CD14-positive monocyte (primary cell): ENCODE data around the gene FAM135A. TPM values are rescaled to one million over a fixed set of nuclear protein-coding genes. Genes with fewer than 3 reads are reported as not detected.

ENCODE experiments used
- DNase-seq, 3 donors: peaks; one replicate each; pipeline ENCODE4 v3.0.0-alpha.2; 2011 to 2022
- H2AFZ ChIP-seq: 2 replicates; pipeline ENCODE4 v1.6.0; 2012; ENCODE audit warnings: mild to moderate bottlenecking, low read depth, low read length, inconsistent platforms; ENCODE audit not compliant: insufficient read depth, poor library complexity, severe bottlenecking
- H3K27ac ChIP-seq, 2 donors: 1 replicate in 1 of 2; 2 replicates in 1 of 2; pipeline ENCODE4 v1.5.1; 2012 to 2013; ENCODE audit warnings: low read length in 2 of 2, control low read depth in 1 of 2, inconsistent platforms in 1 of 2, low read depth in 1 of 2, mild to moderate bottlenecking in 1 of 2
- H3K27me3 ChIP-seq, 2 donors: one replicate each; pipeline versions ENCODE4 v1.6.0 to v1.6.1; 2011 to 2013; ENCODE audit warnings: low read length in 2 of 2; ENCODE audit not compliant: control insufficient read depth in 2 of 2, insufficient read depth in 2 of 2
- H3K36me3 ChIP-seq, 2 donors: replicated peaks in 1 of 2; 1 replicate in 1 of 2; 2 replicates in 1 of 2; pipeline versions ENCODE4 v1.5.1 to v1.6.1; 2012 to 2013; ENCODE audit warnings: low read length in 2 of 2, control low read depth in 1 of 2, inconsistent platforms in 1 of 2, mild to moderate bottlenecking in 1 of 2; ENCODE audit not compliant: insufficient read depth in 2 of 2, control insufficient read depth in 1 of 2
- H3K4me1 ChIP-seq, 2 donors: 1 replicate in 1 of 2; 2 replicates in 1 of 2; pipeline versions ENCODE4 v1.5.1 to v1.6.1; 2012 to 2013; ENCODE audit warnings: low read length in 2 of 2, control low read depth in 1 of 2, inconsistent platforms in 1 of 2, mild to moderate bottlenecking in 1 of 2, moderate library complexity in 1 of 2; ENCODE audit not compliant: insufficient read depth in 2 of 2, control insufficient read depth in 1 of 2
- H3K4me2 ChIP-seq: replicated peaks from 2 replicates; pipeline ENCODE3; 2012; ENCODE audit warnings: low read length, moderate library complexity, mild to moderate bottlenecking; ENCODE audit not compliant: poor library complexity, severe bottlenecking; ENCODE audit errors: extremely low read depth
- H3K4me3 ChIP-seq, 3 experiments: fragments of 200-600 bp in 1 of 3; sonication (generic) in 1 of 3; replicated peaks in 1 of 3; 1 replicate in 2 of 3; 2 replicates in 1 of 3; pipeline ENCODE4 v1.5.1; 2011 to 2013; ENCODE audit warnings: low read length in 3 of 3, mild to moderate bottlenecking in 3 of 3, control low read depth in 2 of 3, low read depth in 2 of 3, inconsistent platforms in 1 of 3, moderate library complexity in 1 of 3
- H3K79me2 ChIP-seq: 2 replicates; pipeline ENCODE4 v1.6.0; 2012; ENCODE audit warnings: mild to moderate bottlenecking, control low read depth, inconsistent platforms, low read length, moderate library complexity; ENCODE audit not compliant: insufficient read depth
- H3K9ac ChIP-seq: 2 replicates; pipeline ENCODE4 v1.6.0; 2017; ENCODE audit warnings: low read length, mild to moderate bottlenecking; ENCODE audit not compliant: insufficient read depth, poor library complexity, severe bottlenecking
- H3K9me3 ChIP-seq, 2 donors: replicated peaks in 1 of 2; 1 replicate in 1 of 2; 2 replicates in 1 of 2; pipeline versions ENCODE4 v1.5.1 to v1.6.1; 2012 to 2013; ENCODE audit warnings: low read length in 2 of 2, control low read depth in 1 of 2; ENCODE audit not compliant: control insufficient read depth in 1 of 2, insufficient read depth in 1 of 2
- H4K20me1 ChIP-seq: 2 replicates; pipeline ENCODE4 v1.6.0; 2012; ENCODE audit warnings: mild to moderate bottlenecking, low read length, control low read depth, moderate library complexity; ENCODE audit not compliant: insufficient read depth
- H3K27ac Mint-ChIP-seq, 7 donors: one replicate each; pipeline ENCODE4 v1.8.0; 2020; ENCODE audit warnings: mild to moderate bottlenecking in 7 of 7, mixed read lengths in 7 of 7, moderate library complexity in 6 of 7, inconsistent platforms in 2 of 7
- H3K27me3 Mint-ChIP-seq, 3 donors: one replicate each; pipeline ENCODE4 v1.8.0; 2021 to 2022; ENCODE audit warnings: low read depth in 3 of 3, mild to moderate bottlenecking in 3 of 3, mixed read lengths in 3 of 3, moderate library complexity in 3 of 3, inconsistent platforms in 1 of 3
- H3K36me3 Mint-ChIP-seq, 2 donors: one replicate each; pipeline ENCODE4 v1.8.0; 2020; ENCODE audit warnings: mixed read lengths in 2 of 2, inconsistent platforms in 1 of 2, mild to moderate bottlenecking in 1 of 2
- H3K4me1 Mint-ChIP-seq: one replicate; pipeline ENCODE4 v1.8.0; 2020; ENCODE audit warnings: mild to moderate bottlenecking, mixed read lengths
- H3K4me3 Mint-ChIP-seq, 2 donors: one replicate each; pipeline ENCODE4 v1.8.0; 2020; ENCODE audit warnings: mild to moderate bottlenecking in 2 of 2, mixed read lengths in 2 of 2, moderate library complexity in 1 of 2
- H3K9me3 Mint-ChIP-seq, 7 donors: one replicate each; pipeline ENCODE4 v1.8.0; 2020 to 2022; ENCODE audit warnings: mixed read lengths in 7 of 7, mild to moderate bottlenecking in 6 of 7, moderate library complexity in 6 of 7, inconsistent platforms in 2 of 7
- CTCF ChIP-seq: fragments of 200-600 bp; IDR thresholded peaks from one replicate; pipeline ENCODE4 v1.8.0; 2022; ENCODE audit warnings: antibody characterized with exemption, mild to moderate bottlenecking
- WGBS: methylation state at CpG from one replicate; pipeline ENCODE4 v1.1.5; 2013; ENCODE audit warnings: missing lambda C conversion rate; ENCODE audit not compliant: insufficient coverage; 5-methylcytosine and 5-hydroxymethylcytosine counted together
- intact Hi-C, 2 donors: fragments of 100-400 bp; cut with micrococcal nuclease; formaldehyde crosslinking; loops; one replicate each; pipeline versions ENCODE4 v1.15.0 to v1.15.1; 2023
- polyA plus RNA-seq, 3 donors: library from polyadenylated mRNA; depleted of rRNA in 1 of 3; unstranded in 2 of 3; stranded (reverse) in 1 of 3; fragments of 300-500 nt in 2 of 3; fragments of >200 nt in 1 of 3; fragmentation: Illumina TruSeq in 2 of 3; gene quantifications; 1 replicate in 2 of 3; 2 replicates in 1 of 3; pipeline ENCODE4 v1.2.3, GENCODE V29; 2012 to 2021

FAM135A gene
- polyA plus RNA-seq, 3 donors = 4.1 to 10.3 (median 5.4) TPM

DNA sequence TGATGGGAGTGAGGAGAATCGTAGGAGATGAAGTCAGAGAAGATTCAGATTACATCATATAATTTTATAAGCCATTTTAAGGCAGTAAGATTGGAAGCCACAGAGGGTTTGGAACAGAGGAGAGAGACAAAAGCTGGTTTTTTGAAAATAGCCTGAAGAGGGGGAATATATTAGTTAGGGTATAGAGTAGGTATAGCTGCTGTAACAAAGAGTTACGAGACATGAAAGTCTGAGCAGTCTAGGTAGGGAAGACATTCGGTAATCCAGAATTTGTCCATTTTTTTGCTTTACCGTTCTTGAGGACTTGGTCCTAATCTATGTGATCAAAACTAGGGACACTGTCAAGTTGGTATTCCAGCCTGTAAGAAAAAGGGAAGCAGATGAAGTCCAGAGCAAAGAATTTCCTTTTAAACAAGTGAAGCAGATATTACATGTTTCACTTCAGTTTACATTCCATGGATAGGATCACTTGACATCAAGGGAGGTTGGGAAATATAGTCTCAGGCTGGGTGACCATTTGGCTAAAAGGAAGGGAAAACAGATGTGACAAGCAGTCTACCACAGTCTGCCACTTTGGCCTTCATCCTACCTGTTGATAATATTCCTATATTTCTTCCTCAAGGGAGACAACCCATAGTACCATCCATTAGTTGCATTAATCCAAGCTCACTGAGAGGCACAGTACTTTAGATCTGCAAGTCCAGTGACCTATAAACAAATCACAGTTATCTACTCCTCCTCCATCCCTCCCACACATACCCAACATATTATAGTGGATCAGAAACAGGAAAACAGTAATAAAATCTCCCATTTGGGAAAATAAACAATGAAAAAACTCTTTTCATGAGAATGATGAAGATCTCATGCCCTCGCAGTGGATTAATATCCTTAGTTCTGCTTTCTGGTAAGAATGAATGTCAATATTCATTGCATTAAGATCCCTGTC, 10.2 kb downstream of the FAM135A start:
- H3K9me3 Mint-ChIP-seq = peaks cover 0 to 1% (median 0%) of the 10 kb centered on the region in 7 donors
- Histone ChIP-seq H3K79me2 (peaks cover 5% of the 10 kb centered on the region), H4K20me1 (peaks cover 3% of the 10 kb centered on the region), H3K9me3 (no peaks in the 10 kb centered on the region), H3K4me2 (no peak overlapping the region), H3K4me3 (no peak overlapping the region), H3K9ac (no peak overlapping the region), H2AFZ (no peak overlapping the region), H3K27me3 (no peaks in the 10 kb centered on the region), H3K36me3 (peaks cover 40 to 49% of the 10 kb centered on the region in 2 donors), H3K27ac (no peak overlapping the region), H3K4me1 (no peaks in the 10 kb centered on the region)
- no peak overlapping the region for H3K27ac Mint-ChIP-seq
- intact Hi-C loops = no loop called here
- H3K4me3 Mint-ChIP-seq = no peak overlapping the region
- 100% methylated on average over 3 of the region's 5 CpGs for WGBS
- no peak for TF ChIP-seq CTCF
- no peak for DNase-seq
- no peaks in the 10 kb centered on the region for H3K4me1 Mint-ChIP-seq
- peaks cover 37 to 40% of the 10 kb centered on the region in 2 donors for H3K36me3 Mint-ChIP-seq
- H3K27me3 Mint-ChIP-seq = no peaks in the 10 kb centered on the region

DNA sequence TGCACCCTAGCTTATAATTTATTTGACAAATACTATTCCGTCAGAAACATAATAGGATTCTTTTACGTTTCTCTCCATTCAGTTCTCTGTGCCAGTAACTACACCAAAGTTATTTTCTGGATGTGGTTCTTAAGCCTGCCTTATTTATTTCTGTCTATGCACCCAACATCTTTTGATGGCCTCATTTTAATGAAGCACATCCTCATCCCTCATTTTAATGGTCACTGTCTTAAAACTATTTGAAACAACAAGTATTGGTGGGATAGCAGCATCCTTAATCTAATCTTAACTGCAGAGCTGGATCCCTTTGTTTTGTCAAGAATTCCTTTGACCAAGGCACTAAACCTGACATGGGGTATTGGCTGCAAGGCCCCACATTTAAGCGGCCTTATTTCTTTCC, 11.0 kb downstream of the FAM135A start:
- Histone ChIP-seq H3K4me2 (no peak overlapping the region), H3K9ac (no peak overlapping the region), H2AFZ (no peak overlapping the region), H3K4me1 (no peaks in the 10 kb centered on the region), H3K9me3 (no peaks in the 10 kb centered on the region), H3K27me3 (no peaks in the 10 kb centered on the region), H4K20me1 (peaks cover 3% of the 10 kb centered on the region), H3K4me3 (no peak overlapping the region), H3K27ac (no peak overlapping the region), H3K79me2 (peaks cover 5% of the 10 kb centered on the region), H3K36me3 (peaks cover 40 to 50% of the 10 kb centered on the region in 2 donors)
- 95% methylated on average over 3 of the region's 3 CpGs for WGBS
- Mint-ChIP-seq H3K27me3 (no peaks in the 10 kb centered on the region), H3K9me3 (no peaks in the 10 kb centered on the region), H3K36me3 (peaks cover 34 to 43% of the 10 kb centered on the region in 2 donors), H3K4me1 (no peaks in the 10 kb centered on the region), H3K4me3 (no peak overlapping the region), H3K27ac (no peak overlapping the region)
- TF ChIP-seq CTCF = no peak
- DNase-seq = no peak
- intact Hi-C loops = no loop called here
